NK-92 (cell line): ENCODE results near the gene PRODH2.

ENCODE experiments used
- DNase-seq: peaks from one replicate; lab custom pipeline; 2025; ENCODE audit not compliant: unreplicated experiment; lab: John Stamatoyannopoulos, UW

Gene PRODH2

DNA sequence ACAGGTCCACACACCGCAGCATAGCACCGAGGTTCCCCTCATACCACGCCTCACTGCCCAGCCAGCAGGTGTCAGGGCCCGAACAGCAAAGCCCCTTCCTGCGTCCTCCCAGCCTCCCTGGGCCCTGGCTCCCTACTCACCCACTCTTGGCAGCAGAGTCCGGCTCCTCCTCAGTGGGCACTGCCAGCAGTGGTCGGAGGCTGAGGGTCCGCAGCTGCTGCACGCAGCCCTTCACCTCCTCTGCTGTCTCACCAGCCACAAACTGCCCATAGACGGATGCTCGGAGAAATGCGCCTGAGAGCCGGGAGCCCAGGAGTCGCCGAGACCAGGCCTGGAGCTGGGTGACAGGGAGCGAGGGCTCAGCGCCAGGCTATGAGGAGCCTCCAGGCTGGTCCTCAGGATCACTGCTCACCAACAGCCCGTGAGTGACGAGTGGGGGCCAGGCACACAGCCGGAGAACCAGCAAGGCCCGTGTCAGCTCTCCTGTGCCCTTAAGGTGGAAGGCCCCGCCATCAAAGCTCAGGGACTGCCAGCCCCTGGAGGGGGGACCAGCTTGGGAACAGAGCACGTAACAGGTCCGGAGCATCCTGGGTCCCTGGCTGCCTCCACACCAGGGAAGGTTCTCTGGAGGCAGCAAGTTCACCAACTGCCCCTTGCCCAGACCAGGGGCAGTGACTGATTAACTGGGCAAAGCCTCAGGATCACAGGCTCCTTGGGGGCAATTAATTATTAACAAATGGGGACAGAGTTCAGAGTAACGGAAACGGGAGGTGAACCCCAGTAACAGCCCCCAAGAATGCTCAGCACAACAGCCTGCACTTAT is at the start of gene PRODH2:
Gene PRODH2, minus strand, starts transcription at position 626 of the 823 bp plus-strand sequence. Its CDS starts 40 bp downstream, at position 586.
- DNase-seq, result no peak

- no peak for DNase-seq
Observed at GRCh38 chr19:35861640-35862160, 49.1 kb upstream of the PRODH2 start.

GRCh38 chr19:35860818-35861639 is 48.4 kb upstream of the PRODH2 start:
- no peak for DNase-seq

DNA sequence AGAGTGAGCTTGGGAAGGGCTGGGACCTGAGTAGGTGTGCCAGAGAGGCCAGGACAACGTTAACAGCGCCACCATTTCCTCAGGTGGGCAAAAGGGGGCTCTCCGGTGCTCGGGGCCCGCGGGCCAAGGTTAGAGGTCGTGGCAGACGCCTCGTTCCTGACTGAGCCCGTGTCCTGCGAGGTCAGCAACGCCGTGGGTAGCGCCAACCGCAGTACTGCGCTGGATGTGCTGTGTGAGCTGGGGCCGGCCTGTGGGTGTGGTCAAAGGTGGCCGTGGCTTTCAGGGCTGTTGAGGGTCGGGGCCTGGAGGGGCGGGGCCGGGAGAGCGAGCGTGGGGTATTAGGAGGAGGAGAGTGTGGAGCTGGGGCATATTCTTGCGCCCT is 47.8 kb upstream of the PRODH2 start:
- DNase-seq, result no peak

GRCh38 chr19:35859414-35859813 is 46.8 kb upstream of the PRODH2 start:
- DNase-seq, result no peak

GRCh38 chr19:35858311-35858710 is 45.7 kb upstream of the PRODH2 start:
- DNase-seq, result no peak

GRCh38 chr19:35856546-35857149 is 44.0 kb upstream of the PRODH2 start, which contains the start of gene KIRREL2:
KIRREL2 (plus strand) TSS chr19:35856911; CDS start chr19:35857120, 209 bp downstream.
- DNase-seq, result no peak

DNA sequence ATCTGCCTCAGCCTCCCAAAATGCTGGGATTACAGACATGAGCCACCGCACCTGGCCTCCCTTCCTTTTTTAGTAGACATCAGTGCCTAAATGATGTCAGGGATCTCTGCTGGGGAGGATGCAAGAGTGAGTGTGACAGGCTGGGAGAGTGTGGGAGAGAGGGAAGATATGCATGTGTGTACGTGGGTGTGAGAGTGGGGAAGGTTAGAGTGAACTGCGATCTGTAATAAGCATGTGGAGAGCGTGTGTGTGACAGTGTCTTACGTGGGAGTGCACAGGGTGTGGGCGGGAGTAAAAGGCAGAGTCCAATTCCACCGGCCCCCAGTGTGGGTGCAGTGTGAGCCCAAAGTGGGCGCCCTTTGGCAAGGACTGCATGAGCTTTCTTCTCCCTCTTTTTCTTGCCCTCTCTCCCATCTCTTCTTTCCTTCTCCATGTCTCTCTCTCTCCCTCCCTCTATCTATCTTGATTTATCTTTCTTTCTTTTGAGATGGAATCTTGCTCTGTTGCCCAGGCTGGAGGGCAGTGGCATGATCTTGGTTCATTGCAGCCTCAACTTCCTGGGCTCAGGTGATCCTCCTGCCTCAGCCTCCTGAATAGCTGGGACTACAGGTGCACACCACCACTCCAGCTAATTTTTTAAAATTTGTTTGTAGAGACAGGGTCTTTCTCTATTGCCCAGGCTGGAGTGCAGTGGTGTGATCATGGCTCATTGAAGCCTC is 40.6 kb upstream of the PRODH2 start:
- DNase-seq, result no peak

GRCh38 chr19:35852029-35852780 is 39.6 kb upstream of the PRODH2 start, which contains the start of gene NPHS1:
NPHS1 (minus strand) TSS chr19:35852504; CDS start chr19:35851837, 667 bp downstream.
- DNase-seq, result no peak

DNA sequence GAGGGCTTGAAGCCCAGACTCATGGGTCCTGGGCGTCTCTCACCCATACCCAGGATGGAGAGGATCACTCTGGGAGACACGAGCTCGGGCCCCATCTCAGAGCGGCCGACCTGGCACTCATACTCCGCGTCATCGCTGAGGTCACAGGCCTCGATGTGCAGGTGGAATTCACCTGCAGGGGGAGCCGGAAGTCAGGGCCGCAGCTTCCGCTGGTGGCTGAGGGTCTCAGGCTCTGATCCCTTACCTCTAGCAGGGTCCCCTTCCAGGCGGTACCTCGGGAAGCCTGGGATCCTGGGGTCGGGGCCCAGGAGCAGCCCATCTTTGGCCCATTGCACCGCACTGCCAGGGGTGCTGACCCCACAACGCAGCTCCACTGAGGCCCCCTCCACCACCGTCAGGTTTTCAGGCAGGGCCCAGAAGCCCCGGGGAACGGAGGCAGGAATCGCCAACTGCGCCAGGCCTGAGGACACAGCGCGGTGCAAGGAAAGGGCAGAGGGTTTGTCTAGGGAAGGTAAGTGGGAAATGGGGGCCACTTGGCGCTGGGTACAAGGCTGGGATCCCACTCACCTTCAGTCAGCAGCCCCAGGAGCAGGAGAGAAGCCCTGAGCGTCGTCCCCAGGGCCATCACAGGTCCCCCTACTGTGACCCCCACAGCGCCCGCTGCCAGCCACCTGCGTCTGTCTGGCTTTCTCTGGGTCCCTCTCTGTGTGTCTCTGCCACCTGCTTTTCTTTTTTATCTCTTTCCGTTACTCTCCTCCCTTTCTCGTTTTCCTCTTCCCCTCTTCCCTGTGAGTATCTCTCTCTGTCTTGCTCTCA is 38.8 kb upstream of the PRODH2 start:
- DNase-seq, result no peak

- DNase-seq, result no peak
Observed at GRCh38 chr19:35848919-35849505, 36.4 kb upstream of the PRODH2 start.

- DNase-seq, result no peak
Observed at GRCh38 chr19:35848486-35848885, 35.8 kb upstream of the PRODH2 start.

- DNase-seq, result no peak
Observed at GRCh38 chr19:35847911-35848310, 35.3 kb upstream of the PRODH2 start.

DNA sequence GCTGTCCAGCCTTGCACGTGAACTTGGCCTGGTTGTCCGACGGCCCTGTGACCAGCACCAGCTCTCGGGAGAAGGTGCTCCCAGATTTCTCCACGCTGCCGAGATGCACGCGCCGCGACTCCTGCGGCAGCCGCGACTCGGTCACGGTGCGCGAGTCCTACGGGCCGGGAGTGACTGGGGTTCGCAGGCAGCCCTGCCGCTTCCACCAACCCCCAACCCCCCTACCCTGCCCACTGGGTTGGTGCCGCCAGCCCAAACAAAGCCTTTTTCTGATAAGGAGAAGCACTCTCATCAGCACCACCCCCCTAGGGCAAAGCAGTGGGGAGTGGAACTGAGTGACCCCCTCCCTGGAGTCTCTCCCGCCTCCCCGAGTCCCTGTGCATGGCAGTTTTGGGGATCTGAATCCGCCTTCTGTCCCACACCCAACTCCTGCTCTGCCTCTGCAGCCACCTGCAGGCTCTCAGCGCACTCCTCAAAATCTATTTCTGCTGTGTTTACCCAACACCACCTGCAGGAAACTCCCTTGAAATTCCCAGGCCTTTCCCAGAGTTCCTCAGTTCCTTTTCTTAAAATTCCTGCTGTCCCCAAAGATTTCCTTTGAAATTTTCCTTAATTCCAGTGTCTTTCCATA is 33.5 kb upstream of the PRODH2 start:
- DNase-seq, result no peak

GRCh38 chr19:35845215-35846037 is 32.8 kb upstream of the PRODH2 start:
- DNase-seq, result no peak

GRCh38 chr19:35844482-35845214 is 32.0 kb upstream of the PRODH2 start:
- no peak for DNase-seq
